Stomach smooth muscle (tissue), 2 donors: ENCODE results near the gene LRIG1.

Source experiments
- H3K27ac ChIP-seq: one replicate; pipeline ENCODE4 v1.7.0; 2013; ENCODE audit warnings: mild to moderate bottlenecking, low read length, inconsistent platforms
- H3K27me3 ChIP-seq, 2 donors: one replicate each; pipeline ENCODE4 v1.7.0; 2013; ENCODE audit warnings: low read length in 2 of 2; ENCODE audit not compliant: insufficient read depth in 2 of 2, control insufficient read depth in 1 of 2
- H3K36me3 ChIP-seq, 2 donors: one replicate each; pipeline ENCODE4 v1.7.0; 2013; ENCODE audit warnings: low read length in 2 of 2; ENCODE audit not compliant: control insufficient read depth in 2 of 2, insufficient read depth in 2 of 2
- H3K4me1 ChIP-seq: one replicate; pipeline ENCODE4 v1.7.0; 2013; ENCODE audit warnings: low read length; ENCODE audit not compliant: control insufficient read depth, insufficient read depth
- H3K4me3 ChIP-seq, 2 donors: one replicate each; pipeline ENCODE4 v1.7.0; 2013; ENCODE audit warnings: low read length in 2 of 2
- H3K9ac ChIP-seq, 2 donors: one replicate each; pipeline ENCODE4 v1.7.0; 2013; ENCODE audit warnings: low read length in 2 of 2, mild to moderate bottlenecking in 1 of 2
- H3K9me3 ChIP-seq, 2 donors: one replicate each; pipeline ENCODE4 v1.7.0; 2013; ENCODE audit warnings: low read length in 2 of 2; ENCODE audit not compliant: control insufficient read depth in 2 of 2
- donor health status: healthy.
- donor health status: Pancreatic carcinoma.

The LRIG1 gene

DNA sequence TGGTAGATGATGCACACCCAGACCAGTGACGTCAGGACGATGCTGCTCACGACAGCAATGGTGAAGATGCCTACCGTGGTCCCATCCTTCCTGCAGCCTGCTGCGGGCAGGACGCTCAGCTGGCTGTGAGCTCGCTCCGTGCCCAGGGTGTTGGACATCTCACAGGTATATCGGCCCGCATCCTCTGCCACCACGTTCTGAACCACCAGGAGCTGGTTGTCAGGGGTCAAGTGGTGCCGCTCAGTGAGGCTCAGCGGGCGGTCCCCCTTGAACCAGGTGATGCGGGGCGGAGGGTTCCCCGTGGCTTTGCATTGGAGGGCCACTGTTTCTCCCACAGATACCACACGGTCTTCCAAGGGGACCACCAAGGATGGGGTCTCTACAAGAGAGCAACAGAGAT is 117.8 kb downstream of the LRIG1 start:
- no peak overlapping the region for H3K27ac ChIP-seq
- H3K9ac ChIP-seq = no peak overlapping the region
- no peak overlapping the region for H3K4me3 ChIP-seq
- H3K9me3 ChIP-seq = peaks cover 0 to 5% of the 10 kb centered on the region in 2 donors
- no peaks in the 10 kb centered on the region for H3K27me3 ChIP-seq
- H3K4me1 ChIP-seq = peaks cover 18% of the 10 kb centered on the region
- peaks cover 77 to 87% of the 10 kb centered on the region in 2 donors for H3K36me3 ChIP-seq

DNA sequence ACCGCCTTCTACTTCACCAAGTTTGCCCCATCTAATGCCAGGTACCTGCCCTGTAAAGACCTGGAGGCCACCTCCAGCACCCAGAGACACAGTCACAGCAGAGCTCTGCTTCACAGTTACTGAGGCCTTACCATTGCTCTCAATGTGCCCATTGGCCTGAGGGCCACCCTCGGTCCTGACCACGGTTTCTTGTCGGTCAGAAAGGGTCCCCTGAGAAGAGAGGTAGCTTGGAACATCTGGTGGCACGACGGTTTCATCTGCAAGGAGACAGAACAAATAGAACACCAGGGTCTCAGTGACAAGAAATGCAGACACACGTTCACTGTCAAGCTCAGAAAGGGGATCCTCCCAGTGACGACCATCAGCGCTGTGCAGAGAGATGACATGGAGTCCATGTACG is 118.7 kb downstream of the LRIG1 start:
- H3K27ac ChIP-seq = peak overlapping the region; percentile 58
- peaks cover 23% of the 10 kb centered on the region for H3K4me1 ChIP-seq
- H3K36me3 ChIP-seq = peaks cover 85 to 94% of the 10 kb centered on the region in 2 donors
- H3K9me3 ChIP-seq = peaks cover 0 to 5% of the 10 kb centered on the region in 2 donors
- H3K4me3 ChIP-seq = no peak overlapping the region
- H3K9ac ChIP-seq = no peak overlapping the region
- H3K27me3 ChIP-seq = no peaks in the 10 kb centered on the region

DNA sequence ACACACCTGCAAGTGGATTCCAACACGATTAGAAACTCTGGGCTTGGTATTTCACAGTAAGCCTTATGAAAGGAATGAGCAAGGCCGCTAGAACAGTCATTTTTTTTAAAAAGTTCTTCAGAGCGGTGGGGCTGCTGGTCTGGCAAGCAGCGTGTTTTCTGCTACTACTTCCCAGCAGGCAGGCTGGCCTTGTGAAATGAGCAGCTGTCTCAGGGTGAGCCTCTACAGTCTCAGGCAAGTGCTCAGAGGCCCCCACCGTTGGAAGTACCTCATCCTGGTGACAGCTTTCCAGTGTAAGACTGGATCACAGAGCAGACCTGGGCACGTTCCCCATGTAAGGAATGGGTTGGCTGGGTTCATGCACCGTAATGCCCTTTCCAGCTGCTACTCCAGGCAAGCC is 119.2 kb downstream of the LRIG1 start:
- no peaks in the 10 kb centered on the region for H3K27me3 ChIP-seq
- H3K27ac ChIP-seq = peak overlapping the region; percentile 58
- H3K4me3 ChIP-seq = no peak overlapping the region
- H3K4me1 ChIP-seq = peaks cover 25% of the 10 kb centered on the region
- peaks cover 84 to 95% of the 10 kb centered on the region in 2 donors for H3K36me3 ChIP-seq
- peaks cover 0 to 5% of the 10 kb centered on the region in 2 donors for H3K9me3 ChIP-seq
- no peak overlapping the region for H3K9ac ChIP-seq

DNA sequence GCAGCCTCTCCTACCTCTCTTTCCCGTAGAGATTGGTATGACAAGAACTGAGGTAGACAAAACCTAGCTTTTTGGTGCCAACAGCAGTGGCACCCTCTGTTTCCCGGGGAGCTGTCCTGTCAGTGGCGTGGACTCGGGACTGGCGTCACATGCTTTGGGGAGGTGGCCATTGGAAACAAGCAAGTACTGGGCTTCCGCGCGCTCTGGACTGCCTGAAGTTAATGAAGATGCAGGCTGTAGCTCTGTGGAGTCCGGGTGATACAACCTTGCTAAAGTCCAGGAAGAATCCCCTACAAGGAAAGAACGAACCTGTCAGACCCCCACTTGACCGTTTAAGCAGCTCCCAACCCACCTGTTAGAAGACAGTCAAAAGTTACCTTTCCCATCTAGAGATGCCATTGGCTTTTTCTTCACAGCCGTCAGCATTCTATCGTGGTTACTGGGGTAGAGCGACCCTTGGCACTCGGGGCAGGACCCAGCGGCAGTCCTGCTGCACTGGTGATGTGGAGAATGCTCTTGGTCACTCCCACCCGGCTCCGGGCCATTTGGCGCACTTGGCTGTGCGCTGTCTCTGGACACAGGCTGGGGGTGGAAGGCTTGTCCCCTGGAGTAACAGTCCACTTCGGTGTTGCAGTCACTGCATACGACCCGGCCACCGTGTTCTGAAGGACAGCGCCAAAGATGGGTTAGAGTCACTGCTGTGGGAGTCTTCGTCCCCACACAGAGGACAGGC is 120.5 kb downstream of the LRIG1 start:
- Histone ChIP-seq H3K9me3 (peaks cover 0 to 5% of the 10 kb centered on the region in 2 donors), H3K27ac (peak overlapping the region; percentile 31), H3K9ac (no peak overlapping the region), H3K4me1 (peaks cover 27% of the 10 kb centered on the region), H3K36me3 (peaks cover 79 to 97% of the 10 kb centered on the region in 2 donors), H3K4me3 (no peak overlapping the region), H3K27me3 (no peaks in the 10 kb centered on the region)

GRCh38 chr3:66379565-66379964 is 121.3 kb downstream of the LRIG1 start:
- Histone ChIP-seq H3K4me1 (peaks cover 27% of the 10 kb centered on the region), H3K27ac (no peak overlapping the region), H3K36me3 (peaks cover 71 to 89% of the 10 kb centered on the region in 2 donors), H3K27me3 (no peaks in the 10 kb centered on the region), H3K9ac (no peak overlapping the region), H3K4me3 (no peak overlapping the region), H3K9me3 (no peaks in the 10 kb centered on the region)

GRCh38 chr3:66378256-66378655 is 122.6 kb downstream of the LRIG1 start:
- no peaks in the 10 kb centered on the region for H3K27me3 ChIP-seq
- H3K9ac ChIP-seq = no peak overlapping the region
- no peak overlapping the region for H3K27ac ChIP-seq
- H3K4me3 ChIP-seq = no peak overlapping the region
- H3K4me1 ChIP-seq = peaks cover 27% of the 10 kb centered on the region
- H3K9me3 ChIP-seq = no peaks in the 10 kb centered on the region
- H3K36me3 ChIP-seq = peaks cover 58 to 76% of the 10 kb centered on the region in 2 donors

- Histone ChIP-seq H3K27me3 (no peaks in the 10 kb centered on the region), H3K4me1 (peaks cover 28% of the 10 kb centered on the region), H3K36me3 (peaks cover 53 to 72% of the 10 kb centered on the region in 2 donors), H3K27ac (no peak overlapping the region), H3K9me3 (no peaks in the 10 kb centered on the region), H3K9ac (no peak overlapping the region), H3K4me3 (no peak overlapping the region)
Measured at GRCh38 chr3:66377800-66378199, 123.0 kb downstream of the LRIG1 start.

- H3K27ac ChIP-seq = peak overlapping the region; percentile 37
- H3K4me3 ChIP-seq = no peak overlapping the region
- peaks cover 41 to 60% of the 10 kb centered on the region in 2 donors for H3K36me3 ChIP-seq
- H3K9me3 ChIP-seq = no peaks in the 10 kb centered on the region
- H3K27me3 ChIP-seq = no peaks in the 10 kb centered on the region
- H3K9ac ChIP-seq = no peak overlapping the region
- H3K4me1 ChIP-seq = peaks cover 21% of the 10 kb centered on the region
Measured at GRCh38 chr3:66376568-66376967, 124.3 kb downstream of the LRIG1 start.

- Histone ChIP-seq H3K27me3 (no peaks in the 10 kb centered on the region), H3K27ac (no peak overlapping the region), H3K36me3 (peaks cover 17 to 24% of the 10 kb centered on the region in 2 donors), H3K4me1 (peaks cover 15% of the 10 kb centered on the region), H3K9ac (no peak overlapping the region), H3K9me3 (no peaks in the 10 kb centered on the region), H3K4me3 (no peak overlapping the region)
Measured at GRCh38 chr3:66372681-66373350, 128.0 kb downstream of the LRIG1 start.

- Histone ChIP-seq H3K36me3 (peaks cover 6 to 11% of the 10 kb centered on the region in 2 donors), H3K27ac (no peak overlapping the region), H3K27me3 (no peaks in the 10 kb centered on the region), H3K4me1 (peaks cover 5% of the 10 kb centered on the region), H3K4me3 (no peak overlapping the region), H3K9me3 (no peaks in the 10 kb centered on the region), H3K9ac (no peak overlapping the region)
Measured at GRCh38 chr3:66371432-66371831, 129.4 kb downstream of the LRIG1 start.

- Histone ChIP-seq H3K9ac (no peak overlapping the region), H3K4me3 (no peak overlapping the region), H3K36me3 (peaks cover 0 to 2% of the 10 kb centered on the region in 2 donors), H3K27ac (no peak overlapping the region), H3K9me3 (no peaks in the 10 kb centered on the region), H3K4me1 (peaks cover 4% of the 10 kb centered on the region), H3K27me3 (no peaks in the 10 kb centered on the region)
Measured at GRCh38 chr3:66370179-66370578, 130.6 kb downstream of the LRIG1 start.
